Measurements from ENCODE around the gene USP20. TPM values are rescaled to one million over a fixed set of nuclear protein-coding genes. Genes with fewer than 3 reads are reported as not detected.

Gene USP20
- total RNA-seq, 1 experiment from 2014 or later: 16.8 TPM

- no peaks in the 10 kb centered on the region for H3K9me2 ChIP-seq (ENCODE audit: insufficient read depth)
- no peak overlapping the region for H3K4me3 ChIP-seq (replicated peaks in 1 of 2; ENCODE audit: low read depth in 1 of 2, low read length in 2 of 2)
- H2AFZ ChIP-seq (ENCODE audit: low read depth, low read length, poor library complexity, severe bottlenecking): no peak overlapping the region
- H3K4me2 ChIP-seq (ENCODE audit: low read length): no peak overlapping the region
- H3K36me3 ChIP-seq (ENCODE audit: control insufficient read depth in 1 of 2, insufficient read depth in 2 of 2, low read length in 2 of 2): no peaks in the 10 kb centered on the region
- no peak for ATAC-seq
- BruUV-seq (replicated peaks): no TSS peak
- intact Hi-C loops (cut with micrococcal nuclease): no loop called here
- no peaks in the 10 kb centered on the region for H4K20me1 ChIP-seq (ENCODE audit: insufficient read depth)
- RAD21 ChIA-PET (ENCODE audit: low non-redundant PET in 1 of 2, low total read pairs in 2 of 2, uncharacterized antibody in 2 of 2, unreplicated experiment in 2 of 2): no interaction called here
- no peaks in the 10 kb centered on the region for H3K9me3 ChIP-seq (ENCODE audit: control insufficient read depth in 1 of 2, insufficient read depth in 1 of 2, low read depth in 1 of 2, low read length in 2 of 2)
- H3K27me3 ChIP-seq (ENCODE audit: insufficient read depth, low read length): no peaks in the 10 kb centered on the region
- CTCF ChIA-PET: no interaction called here
- POLR2A ChIA-PET: no interaction called here
- H3K79me2 ChIP-seq (ENCODE audit: insufficient read depth, low read length): no peaks in the 10 kb centered on the region
- no peak overlapping the region for H3K27ac ChIP-seq (ENCODE audit: low read depth, low read length)
- TF ChIP-seq POLR2A (IDR thresholded peaks at IDR 0.05; ENCODE audit: borderline replicate concordance, extremely low read depth, insufficient read depth, insufficient read length) (no peak), CBX3 (IDR thresholded peaks at IDR 0.05; ENCODE audit: low read depth) (no peak), ATF3 (IDR thresholded peaks at IDR 0.05) (no peak), EZH2phosphoT487 (IDR thresholded peaks at IDR 0.05; ENCODE audit: borderline replicate concordance) (no peak), POLR2AphosphoS5 (IDR thresholded peaks at IDR 0.05; ENCODE audit: low read depth, low read length) (no peak), ELF1 (IDR thresholded peaks at IDR 0.05; ENCODE audit: borderline replicate concordance, low read depth) (no peak)
- H3K4me1 ChIP-seq (ENCODE audit: control insufficient read depth in 1 of 2, insufficient read depth in 2 of 2, low read length in 2 of 2): peaks cover 3 to 11% of the 10 kb centered on the region in 2 experiments; a peak in 2 of 4 replicates
- DNase-seq (ENCODE audit: low read depth, low spot score): no peak
- no peak overlapping the region for H3K9ac ChIP-seq (ENCODE audit: low read length)
Measured at GRCh38 chr9:129786481-129786880, 48.8 kb upstream of the USP20 start.

- Histone ChIP-seq H3K27me3 (ENCODE audit: insufficient read depth, low read length) (peaks cover 4% of the 10 kb centered on the region; the same call in 1 of the 2 replicates), H3K4me3 (replicated peaks in 1 of 2; ENCODE audit: low read depth in 1 of 2, low read length in 2 of 2) (no peak overlapping the region), H3K79me2 (ENCODE audit: insufficient read depth, low read length) (no peaks in the 10 kb centered on the region), H2AFZ (ENCODE audit: low read depth, low read length, poor library complexity, severe bottlenecking) (no peak overlapping the region), H3K9me3 (ENCODE audit: control insufficient read depth in 1 of 2, insufficient read depth in 1 of 2, low read depth in 1 of 2, low read length in 2 of 2) (no peaks in the 10 kb centered on the region), H3K9me2 (ENCODE audit: insufficient read depth) (no peaks in the 10 kb centered on the region), H3K27ac (ENCODE audit: low read depth, low read length) (no peak overlapping the region), H3K9ac (ENCODE audit: low read length) (no peak overlapping the region), H3K4me1 (ENCODE audit: control insufficient read depth in 1 of 2, insufficient read depth in 2 of 2, low read length in 2 of 2) (peaks cover 0 to 4% of the 10 kb centered on the region in 2 experiments; a peak in 1 of 4 replicates), H3K4me2 (ENCODE audit: low read length) (no peak overlapping the region), H4K20me1 (ENCODE audit: insufficient read depth) (no peaks in the 10 kb centered on the region), H3K36me3 (ENCODE audit: control insufficient read depth in 1 of 2, insufficient read depth in 2 of 2, low read length in 2 of 2) (no peaks in the 10 kb centered on the region)
- intact Hi-C loops (cut with micrococcal nuclease): no loop called here
- ChIA-PET POLR2A (no interaction called here), CTCF (no interaction called here), RAD21 (ENCODE audit: low non-redundant PET in 1 of 2, low total read pairs in 2 of 2, uncharacterized antibody in 2 of 2, unreplicated experiment in 2 of 2) (no interaction called here)
- no peak for ATAC-seq
- no peak for DNase-seq (ENCODE audit: low read depth, low spot score)
- no TSS peak for BruUV-seq (replicated peaks)
- TF ChIP-seq ZFX (IDR thresholded peaks at IDR 0.05) (no peak), MAX (IDR thresholded peaks at IDR 0.05) (no peak), POLR2A (IDR thresholded peaks at IDR 0.05; ENCODE audit: borderline replicate concordance, extremely low read depth, insufficient read depth, insufficient read length) (no peak), CBX3 (IDR thresholded peaks at IDR 0.05; ENCODE audit: low read depth) (no peak), SP1 (IDR thresholded peaks at IDR 0.05; ENCODE audit: low read depth) (no peak), ZBTB33 (IDR thresholded peaks at IDR 0.05; ENCODE audit: extremely low read depth, insufficient replicate concordance, low read length) (no peak), CTCF (IDR thresholded peaks at IDR 0.05 in 2 of 3, conservative IDR thresholded peaks at IDR 0.05 in 1 of 3; ENCODE audit: borderline replicate concordance in 1 of 3, insufficient read depth in 1 of 3, low read depth in 2 of 3, low read length in 2 of 3) (no peak), REST (IDR thresholded peaks at IDR 0.05; ENCODE audit: low read depth) (no peak), JUND (IDR thresholded peaks at IDR 0.05) (no peak)
Measured at GRCh38 chr9:129794549-129794948, 40.7 kb upstream of the USP20 start.

Measured in HCT116 (cell line).